ENCODE data around the gene KTI12. TPM values are rescaled to one million over a fixed set of nuclear protein-coding genes. Genes with fewer than 3 reads are reported as not detected.

KTI12 gene
- total RNA-seq, 1 donor from 2014 or later, result 7.3 TPM

DNA sequence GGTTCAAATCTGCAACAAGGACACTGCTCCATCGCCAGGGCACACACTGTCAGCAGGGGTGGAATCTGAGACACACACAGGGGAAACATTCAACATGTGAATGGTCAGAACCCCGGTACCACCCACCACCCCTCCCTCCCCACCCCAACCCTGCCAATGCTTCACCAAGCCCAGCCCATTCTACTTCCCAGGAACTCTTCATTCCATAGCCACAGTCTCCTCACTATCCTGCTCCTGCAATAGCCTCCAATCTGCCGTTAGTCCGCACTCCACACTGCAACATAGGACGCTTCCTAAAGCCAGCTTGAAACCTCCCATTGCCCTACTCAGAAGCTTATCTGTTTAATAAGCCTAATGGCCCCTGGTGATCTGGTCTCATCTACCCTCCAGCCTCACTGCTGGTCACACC lies 35.6 kb downstream of the KTI12 start:
- DNase-seq (no peak), ATAC-seq (no peak)
- intact Hi-C loops (cut with DNase I), result no loop called here
- Histone ChIP-seq H3K27ac (no peak overlapping the region), H3K9me3 (no peaks in the 10 kb centered on the region), H3K36me3 (no peaks in the 10 kb centered on the region), H3K27me3 (peaks cover 20% of the 10 kb centered on the region), H3K4me3 (no peak overlapping the region), H3K4me1 (no peaks in the 10 kb centered on the region)
- TF ChIP-seq, protein P1, sequence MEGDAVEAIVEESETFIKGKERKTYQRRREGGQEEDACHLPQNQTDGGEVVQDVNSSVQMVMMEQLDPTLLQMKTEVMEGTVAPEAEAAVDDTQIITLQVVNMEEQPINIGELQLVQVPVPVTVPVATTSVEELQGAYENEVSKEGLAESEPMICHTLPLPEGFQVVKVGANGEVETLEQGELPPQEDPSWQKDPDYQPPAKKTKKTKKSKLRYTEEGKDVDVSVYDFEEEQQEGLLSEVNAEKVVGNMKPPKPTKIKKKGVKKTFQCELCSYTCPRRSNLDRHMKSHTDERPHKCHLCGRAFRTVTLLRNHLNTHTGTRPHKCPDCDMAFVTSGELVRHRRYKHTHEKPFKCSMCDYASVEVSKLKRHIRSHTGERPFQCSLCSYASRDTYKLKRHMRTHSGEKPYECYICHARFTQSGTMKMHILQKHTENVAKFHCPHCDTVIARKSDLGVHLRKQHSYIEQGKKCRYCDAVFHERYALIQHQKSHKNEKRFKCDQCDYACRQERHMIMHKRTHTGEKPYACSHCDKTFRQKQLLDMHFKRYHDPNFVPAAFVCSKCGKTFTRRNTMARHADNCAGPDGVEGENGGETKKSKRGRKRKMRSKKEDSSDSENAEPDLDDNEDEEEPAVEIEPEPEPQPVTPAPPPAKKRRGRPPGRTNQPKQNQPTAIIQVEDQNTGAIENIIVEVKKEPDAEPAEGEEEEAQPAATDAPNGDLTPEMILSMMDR (IDR thresholded peaks at IDR 0.05), result no peak

DNA sequence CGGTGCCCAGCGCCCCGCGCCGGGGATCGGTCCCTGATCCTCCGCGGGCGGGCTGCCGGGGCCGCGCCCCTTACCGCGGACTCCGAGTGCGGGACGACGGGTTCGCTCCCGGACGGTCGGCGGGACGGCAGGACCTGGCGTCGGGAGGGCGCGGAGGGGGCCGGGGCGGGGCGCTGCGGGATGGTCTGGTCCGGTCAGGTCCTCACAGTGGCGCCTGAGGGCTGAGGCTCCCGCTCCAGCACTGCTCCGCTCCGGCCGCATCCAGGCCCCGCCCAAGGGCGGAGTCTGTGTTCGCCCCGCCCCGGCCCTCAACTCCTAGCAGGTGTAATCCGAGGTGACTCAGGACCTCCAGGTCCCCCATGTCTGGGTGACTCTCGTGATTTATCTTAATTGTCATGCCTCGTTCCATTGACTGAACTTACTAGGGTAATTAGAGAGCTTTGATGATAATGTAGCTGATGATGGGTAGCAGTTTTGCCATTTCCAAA lies 43.1 kb downstream of the KTI12 start, which contains the start of gene RAB3B:
TSS of gene RAB3B (minus strand) at position 223 of the 488 bp plus-strand sequence. CDS start 13,583 bp downstream, outside the sequence.
- Histone ChIP-seq H3K4me1 (no peaks in the 10 kb centered on the region), H3K36me3 (no peaks in the 10 kb centered on the region), H3K27me3 (peaks cover 48% of the 10 kb centered on the region), H3K9me3 (no peaks in the 10 kb centered on the region), H3K4me3 (peak within 1 kb of the TSS; percentile 39), H3K27ac (no peak within 1 kb of the TSS)
- intact Hi-C loops (cut with DNase I), result no loop called here
- peak; percentile 92 for ATAC-seq
- DNase-seq, result peak; percentile 84
- TF ChIP-seq, protein P1 (IDR thresholded peaks at IDR 0.05), result no peak

DNA sequence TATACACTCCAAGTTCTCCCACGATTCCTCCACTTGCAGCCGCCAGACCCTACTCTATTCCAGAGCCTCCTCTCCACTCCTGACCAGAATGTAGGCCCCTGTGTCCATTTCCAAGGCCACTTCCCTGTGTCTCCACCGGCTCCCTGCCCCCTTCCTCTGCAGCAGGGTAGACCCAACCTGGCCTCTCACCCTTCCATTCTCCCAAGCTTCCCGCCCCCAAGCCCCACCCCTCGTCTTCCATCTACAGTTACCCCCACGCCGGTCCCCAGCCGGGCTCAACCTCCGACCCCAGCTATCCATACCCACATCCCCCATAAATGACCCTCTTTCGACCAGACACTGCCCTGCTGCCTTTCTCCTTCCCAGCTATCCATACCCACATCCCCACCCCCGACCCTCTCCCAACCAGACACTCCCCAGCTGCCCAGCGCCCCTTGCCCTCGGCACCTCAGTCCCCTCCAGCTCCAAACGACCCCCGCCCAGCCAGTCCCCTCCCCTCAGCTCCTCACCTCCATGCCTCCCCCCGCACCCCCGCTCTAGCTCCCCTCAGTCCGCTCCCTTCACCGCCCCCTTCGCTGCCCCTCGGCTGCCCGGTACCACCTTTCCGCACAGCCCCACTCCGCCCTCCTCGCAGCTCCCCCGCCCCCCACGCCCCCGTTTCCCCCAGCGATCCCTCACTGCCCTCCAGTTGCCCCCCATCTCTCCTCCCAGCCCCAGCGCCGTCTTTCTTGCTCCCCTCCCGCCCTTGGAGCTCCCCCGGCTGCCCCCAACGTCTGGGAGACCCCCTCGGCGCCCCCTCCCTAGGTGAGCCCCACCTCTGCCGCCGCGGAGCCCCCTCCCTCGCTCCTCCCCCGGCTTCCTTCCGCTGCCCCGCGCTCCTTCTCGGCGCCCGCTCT lies 43.8 kb downstream of the KTI12 start:
- Histone ChIP-seq H3K27me3 (peaks cover 44% of the 10 kb centered on the region), H3K36me3 (no peaks in the 10 kb centered on the region), H3K9me3 (no peaks in the 10 kb centered on the region), H3K4me1 (no peaks in the 10 kb centered on the region), H3K27ac (no peak overlapping the region), H3K4me3 (peak overlapping the region; percentile 39)
- intact Hi-C loops (cut with DNase I), result no loop called here
- TF ChIP-seq, protein P1 (IDR thresholded peaks at IDR 0.05), result no peak
- ATAC-seq (no peak), DNase-seq (no peak)

DNA sequence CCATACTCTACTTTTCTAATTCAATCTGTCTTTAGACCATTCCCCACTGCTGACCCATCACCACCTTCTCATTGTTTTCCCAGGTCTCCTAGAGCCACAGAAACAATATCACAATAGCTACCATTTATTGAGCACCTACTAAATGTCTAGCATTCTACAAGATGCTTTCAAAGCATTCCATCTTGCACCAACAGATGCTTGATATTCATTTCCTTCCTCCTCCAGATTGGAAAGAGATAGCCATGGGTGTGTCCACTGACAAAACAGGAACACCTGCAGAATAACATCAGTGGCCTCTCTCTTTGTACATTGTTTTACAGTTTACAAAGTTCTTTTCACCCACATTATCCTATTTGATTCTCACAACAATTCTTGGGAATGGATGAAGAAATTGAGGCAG lies 45.4 kb downstream of the KTI12 start:
- no peak for ATAC-seq
- H3K4me1 ChIP-seq, result no peaks in the 10 kb centered on the region

DNA sequence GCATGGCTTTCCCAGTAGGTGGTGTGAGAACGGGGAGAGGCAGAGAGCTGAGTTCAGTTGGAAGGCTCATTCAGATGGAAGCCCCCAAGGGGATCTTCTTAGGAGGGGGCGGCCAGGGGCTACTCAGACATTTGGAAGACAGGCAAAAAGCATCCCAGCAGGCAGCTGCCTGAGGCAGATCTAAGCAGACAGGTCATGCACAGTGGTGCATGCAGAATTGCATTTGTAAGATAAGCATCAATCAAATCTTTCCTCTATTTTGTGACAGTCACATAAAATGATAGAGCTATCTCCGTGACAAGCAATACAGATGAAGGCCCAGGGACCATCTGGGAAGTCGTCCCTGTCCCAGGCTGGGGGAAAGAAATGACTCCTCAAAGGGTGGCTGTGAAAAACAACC lies 46.9 kb downstream of the KTI12 start:
- H3K4me1 ChIP-seq, result no peaks in the 10 kb centered on the region
- no peak for ATAC-seq
- DNase-seq, result no peak
- TF ChIP-seq, protein P1 (IDR thresholded peaks at IDR 0.05), result no peak
- H3K4me3 ChIP-seq, result no peak overlapping the region
- no peaks in the 10 kb centered on the region for H3K9me3 ChIP-seq
- H3K36me3 ChIP-seq, result no peaks in the 10 kb centered on the region
- no peak overlapping the region for H3K27ac ChIP-seq
- intact Hi-C loops (cut with DNase I), result no loop called here
- H3K27me3 ChIP-seq, result peaks cover 20% of the 10 kb centered on the region

More for the DNA sequence above, 45.4 kb downstream of the KTI12 start:
- TF ChIP-seq, protein P1 (IDR thresholded peaks at IDR 0.05), result no peak
- Histone ChIP-seq H3K4me3 (no peak overlapping the region), H3K27ac (no peak overlapping the region), H3K27me3 (peaks cover 36% of the 10 kb centered on the region), H3K9me3 (no peaks in the 10 kb centered on the region), H3K36me3 (no peaks in the 10 kb centered on the region)
- intact Hi-C loops (cut with DNase I), result no loop called here
- no peak for DNase-seq

Measured in upper lobe of right lung (tissue), 1 donor.